GM19328 (cell line): ENCODE data around the gene LRRC45.

ENCODE experiments used
- ATAC-seq: cut with Tn5 transposase; IDR thresholded peaks from one replicate; pipeline ENCODE4 v1.9.1; 2021; ENCODE audit warnings: mild to moderate bottlenecking, moderate library complexity; ENCODE audit not compliant: unreplicated experiment

LRRC45 gene

DNA sequence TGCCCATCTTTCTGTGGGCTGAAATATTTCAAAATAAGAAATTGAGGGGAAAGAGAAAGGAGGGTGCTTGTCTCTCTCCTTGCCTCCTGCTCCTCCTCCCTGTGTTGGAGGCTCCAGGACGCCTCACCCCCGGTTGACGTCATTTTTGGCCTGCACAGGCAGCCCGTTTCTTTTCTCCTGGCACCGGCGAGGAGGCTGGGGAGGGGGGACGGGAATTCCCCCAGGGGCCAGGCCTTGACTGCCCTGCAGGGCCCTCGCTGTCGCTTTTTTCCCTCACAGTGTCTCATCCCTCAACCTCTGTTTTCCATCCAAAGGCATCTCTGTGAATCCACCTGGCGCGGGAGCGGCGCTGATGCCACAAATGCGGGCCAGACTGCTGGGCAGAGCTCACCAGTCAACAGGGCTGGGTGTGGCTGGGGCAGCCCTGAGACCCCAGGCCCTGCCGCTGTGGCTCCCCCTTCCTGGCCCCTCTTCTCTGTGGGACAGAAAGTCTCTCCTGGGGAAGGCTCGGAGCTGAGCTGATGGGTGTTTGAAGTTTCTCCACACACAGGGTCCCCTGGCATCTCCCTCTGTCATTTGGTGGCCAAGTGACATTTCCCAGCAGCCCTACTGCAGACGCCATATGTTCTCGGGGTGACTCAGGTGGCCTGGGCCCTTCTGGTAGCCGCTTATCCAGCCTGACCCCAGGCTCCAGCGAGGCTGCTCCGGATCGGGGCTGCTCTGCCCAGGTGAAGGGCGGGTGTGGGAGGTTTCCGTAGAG lies 16.5 kb upstream of the LRRC45 start:
- no peak for ATAC-seq

DNA sequence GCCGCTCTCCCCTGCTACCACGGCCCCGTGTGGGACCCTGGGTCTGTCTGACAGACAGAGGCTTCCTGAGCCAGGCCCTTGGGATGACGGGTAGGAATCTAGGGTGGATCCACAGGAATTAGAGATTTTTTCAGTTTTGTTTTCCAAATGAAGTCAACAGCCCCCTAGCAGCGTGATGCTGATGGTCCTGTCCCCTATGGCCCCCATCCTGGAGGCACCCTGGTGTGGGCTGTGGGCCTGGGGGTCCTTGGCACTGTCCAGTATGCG lies 15.9 kb upstream of the LRRC45 start:
- no peak for ATAC-seq

DNA sequence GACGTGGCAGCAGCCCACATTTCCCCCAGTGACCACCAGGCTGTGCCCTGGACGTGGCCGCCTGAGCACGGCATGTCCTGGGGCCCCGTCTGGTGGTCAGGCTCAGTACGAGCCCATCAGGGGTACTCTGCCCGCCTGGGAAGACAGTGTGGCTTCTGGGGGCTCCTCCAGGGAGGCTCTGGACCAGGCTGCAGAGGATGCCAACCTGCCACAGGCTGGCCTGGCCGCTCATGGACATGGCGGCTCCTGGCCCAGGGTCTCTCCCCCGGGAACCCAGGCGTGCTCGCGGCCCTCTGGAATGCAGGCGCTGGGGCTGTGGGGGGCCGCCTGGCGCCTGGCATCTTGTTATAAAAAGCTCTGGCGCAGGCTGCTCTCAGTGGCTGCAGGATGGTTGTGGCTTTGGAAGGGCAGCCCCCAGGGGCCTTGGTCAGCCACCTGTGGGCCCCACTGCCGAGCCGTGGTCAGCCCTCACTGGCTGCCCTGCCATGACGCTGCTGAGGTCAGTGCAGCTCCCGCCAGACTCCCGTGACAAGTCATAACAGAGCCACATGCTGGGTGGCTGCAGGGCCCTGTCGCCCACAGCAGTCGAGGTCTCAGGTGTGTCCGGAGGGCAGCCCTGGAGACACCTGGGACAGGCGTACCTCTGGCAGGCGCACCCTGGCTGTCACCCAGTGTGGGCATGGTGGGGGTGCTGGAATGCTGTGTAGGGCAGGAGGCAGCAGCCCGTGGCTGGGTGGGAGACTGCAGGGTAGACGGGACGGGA lies 15.4 kb upstream of the LRRC45 start:
- ATAC-seq: no peak

DNA sequence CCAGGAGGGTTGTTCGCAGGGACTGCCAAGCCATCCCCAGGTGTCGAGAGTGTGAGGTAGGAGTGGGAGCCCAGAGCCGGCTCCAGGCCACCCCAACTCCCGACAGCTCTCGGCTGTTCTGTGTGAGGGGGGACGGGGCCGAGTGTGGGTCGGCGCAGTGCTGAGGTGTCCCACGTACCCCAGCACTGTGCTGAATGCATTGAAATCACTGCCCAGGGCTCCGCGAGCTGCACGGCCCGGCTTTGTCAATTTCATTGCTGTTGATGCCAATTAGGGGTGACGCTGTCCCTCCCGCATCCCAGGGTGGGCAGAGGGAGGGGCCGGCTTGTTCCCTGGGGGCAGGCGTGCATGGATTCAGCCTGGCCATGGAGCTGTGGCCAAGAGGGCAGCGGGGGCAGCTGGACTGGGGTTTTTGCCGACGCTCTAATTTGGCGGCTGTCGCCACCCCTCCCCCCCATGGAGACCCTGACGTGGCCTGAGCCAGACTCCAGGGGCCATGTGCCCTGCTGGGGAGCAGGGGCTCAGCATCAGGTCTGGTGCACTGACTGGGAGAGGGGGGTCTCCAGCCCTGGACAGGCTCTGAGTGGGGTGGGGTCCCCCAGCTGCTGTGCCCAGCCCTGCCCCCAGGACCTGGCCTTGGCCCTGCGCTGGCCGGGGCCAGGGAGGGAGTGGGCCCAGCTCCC lies 14.7 kb upstream of the LRRC45 start:
- ATAC-seq: no peak

DNA sequence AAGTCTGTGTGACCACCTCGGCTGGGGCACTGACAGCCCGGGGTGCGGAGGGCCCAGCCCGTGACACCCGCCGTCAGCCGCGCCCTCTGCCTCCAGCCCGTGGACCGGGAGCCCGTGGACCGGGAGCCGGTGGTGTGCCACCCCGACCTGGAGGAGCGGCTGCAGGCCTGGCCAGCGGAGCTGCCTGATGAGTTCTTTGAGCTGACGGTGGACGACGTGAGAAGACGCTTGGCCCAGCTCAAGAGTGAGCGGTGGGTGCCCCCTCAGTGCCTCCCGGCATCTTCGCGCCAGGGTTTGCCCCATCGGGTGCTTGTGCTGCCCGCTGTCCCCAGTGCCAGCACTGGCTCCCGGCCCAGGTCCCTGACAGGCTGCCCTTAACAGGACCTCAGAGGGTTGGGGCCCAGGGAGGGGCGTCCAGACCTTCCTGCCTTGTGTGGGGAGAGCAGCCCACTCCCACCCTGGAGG lies 14.1 kb upstream of the LRRC45 start:
- no peak for ATAC-seq

DNA sequence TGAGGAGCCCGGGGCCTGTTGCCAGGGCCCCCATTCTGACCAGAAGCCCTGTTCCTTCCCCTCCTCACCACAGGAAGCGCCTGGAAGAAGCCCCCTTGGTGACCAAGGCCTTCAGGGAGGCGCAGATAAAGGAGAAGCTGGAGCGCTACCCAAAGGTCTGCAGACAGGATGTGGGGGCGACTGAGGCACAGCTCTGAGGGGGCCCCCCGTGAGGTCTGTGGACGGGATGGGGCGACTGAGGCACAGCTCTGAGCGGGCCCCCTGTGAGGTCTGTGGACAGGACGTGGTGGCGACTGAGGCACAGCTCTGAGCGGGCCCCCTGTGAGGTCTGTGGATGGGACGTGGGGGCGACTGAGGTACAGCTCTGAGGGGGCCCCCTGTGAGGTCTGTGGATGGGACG lies 13.7 kb upstream of the LRRC45 start:
- no peak for ATAC-seq

DNA sequence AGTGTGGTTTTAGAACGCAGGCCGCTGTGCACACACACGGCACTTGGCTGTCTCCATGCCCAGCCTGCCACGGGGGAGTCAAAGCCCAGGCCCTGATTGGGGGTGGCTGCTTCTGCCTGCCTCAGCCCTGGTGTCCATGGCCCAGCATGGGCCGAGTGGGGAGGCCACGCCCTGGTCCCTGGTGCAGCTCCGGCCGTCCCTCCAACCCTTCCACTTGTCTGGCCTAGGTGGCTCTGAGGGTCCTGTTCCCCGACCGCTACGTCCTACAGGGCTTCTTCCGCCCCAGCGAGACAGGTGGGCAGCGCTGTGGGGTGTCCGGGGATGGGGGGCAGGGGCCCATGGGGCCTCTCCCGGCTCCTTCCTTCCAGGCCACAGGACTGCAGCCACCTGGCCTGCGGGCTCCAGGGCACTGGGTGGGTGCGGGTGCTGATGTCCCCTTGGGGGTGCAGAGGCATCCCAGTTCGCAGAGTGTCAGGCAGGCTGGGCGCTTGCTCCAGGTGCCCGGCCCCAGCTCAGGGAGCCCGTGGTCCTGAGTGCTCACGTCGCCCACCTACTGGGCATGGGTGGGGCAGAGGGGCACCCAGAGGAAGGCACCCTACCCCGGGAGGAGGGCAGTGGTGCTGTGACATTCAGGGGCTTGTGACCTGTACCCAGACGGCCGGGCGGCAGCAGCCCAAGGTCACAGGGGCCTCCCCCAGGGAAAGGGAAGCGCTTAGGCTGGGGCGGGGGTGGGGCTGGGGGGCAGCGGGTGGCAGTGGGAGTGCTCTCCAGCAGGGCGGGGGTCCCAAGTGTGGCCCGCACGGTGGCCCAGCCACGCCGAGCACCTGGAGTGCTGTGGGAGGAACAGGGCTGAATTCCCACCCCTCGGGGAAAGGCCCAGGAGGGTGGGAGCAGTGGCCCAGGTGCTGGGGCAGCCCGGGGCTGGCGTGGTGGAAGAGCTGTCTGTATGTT lies 12.3 kb upstream of the LRRC45 start:
- no peak for ATAC-seq

DNA sequence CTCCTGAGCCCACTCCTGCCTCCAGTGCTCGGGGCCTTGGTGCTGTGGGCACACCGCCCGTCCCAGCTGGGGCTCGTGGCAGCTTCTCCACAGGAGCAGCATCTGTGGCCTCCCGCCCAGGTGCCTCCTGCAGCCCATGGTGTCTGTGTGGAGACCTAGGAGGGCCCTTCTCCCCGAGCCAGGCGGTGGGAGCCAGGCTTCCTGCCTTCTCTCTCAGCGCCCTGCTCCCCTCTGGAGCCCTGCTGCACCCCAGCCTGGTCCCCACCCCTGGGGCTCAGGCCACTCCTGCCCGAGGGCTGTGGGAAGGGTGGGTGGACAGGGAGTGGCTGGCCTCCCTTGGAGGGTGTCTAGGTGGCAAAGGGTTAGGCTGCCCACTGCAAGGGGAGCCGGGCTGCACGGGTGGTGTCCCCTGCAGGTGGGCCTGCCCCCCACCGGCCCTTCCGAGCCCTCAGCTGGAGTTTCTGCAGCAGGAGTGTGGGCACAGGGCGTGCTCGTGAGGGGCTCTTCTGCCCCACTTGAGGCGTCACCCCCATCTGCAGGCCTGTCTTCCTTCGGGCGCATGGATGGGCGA lies 11.4 kb upstream of the LRRC45 start:
- ATAC-seq: no peak

DNA sequence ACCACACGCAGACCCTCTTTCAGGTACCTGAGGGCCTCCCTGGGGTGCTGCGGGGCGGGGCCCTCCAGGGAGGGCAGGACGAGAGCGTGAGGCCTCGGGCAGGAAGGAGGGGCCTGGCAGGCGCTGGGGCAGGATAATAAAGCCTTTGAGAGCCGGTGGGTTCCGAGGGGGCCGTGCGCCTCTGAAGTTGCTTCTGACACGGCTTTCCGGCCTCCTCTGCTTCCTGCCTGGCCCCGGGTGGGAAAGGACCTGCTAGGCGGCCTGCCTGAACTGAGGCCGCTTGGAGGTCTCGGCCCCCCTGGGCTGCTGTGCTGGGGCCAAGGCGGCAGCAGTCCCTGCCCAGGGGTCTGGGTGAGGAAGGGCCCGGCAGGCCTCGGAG lies 10.9 kb upstream of the LRRC45 start:
- no peak for ATAC-seq

DNA sequence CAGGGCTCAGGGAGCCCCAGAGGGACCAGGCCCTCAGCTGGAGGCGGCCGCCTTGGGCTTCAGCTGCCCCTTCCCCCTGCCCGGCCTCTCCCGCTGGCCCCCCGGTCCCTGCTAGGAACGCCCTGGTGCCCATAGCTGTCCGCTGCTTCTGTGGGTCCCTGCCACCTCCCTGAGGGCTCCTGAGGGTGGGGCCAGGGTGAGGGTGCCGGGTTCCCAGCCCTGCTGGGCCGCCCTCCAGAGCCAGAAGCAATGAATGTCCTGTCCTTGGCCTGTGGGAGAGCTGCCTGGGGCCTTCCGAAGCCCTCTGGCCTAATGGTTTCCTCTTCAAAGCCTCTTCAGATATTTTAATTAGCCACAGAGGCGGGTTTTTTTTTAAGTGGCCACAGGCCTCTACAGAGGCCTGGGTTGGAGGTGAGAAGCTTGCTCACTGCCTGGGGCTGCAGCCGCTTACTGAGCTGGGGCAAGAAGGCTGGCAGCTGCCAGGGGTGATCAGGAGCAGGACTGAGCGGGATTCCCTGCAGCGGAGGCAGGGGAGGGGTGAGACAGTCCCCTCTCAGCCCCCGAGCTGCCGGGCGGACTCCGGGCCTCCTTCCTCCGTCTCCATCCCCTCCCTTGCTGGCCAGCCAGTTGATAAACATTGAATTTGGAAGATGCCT lies 10.3 kb upstream of the LRRC45 start:
- ATAC-seq: no peak

DNA sequence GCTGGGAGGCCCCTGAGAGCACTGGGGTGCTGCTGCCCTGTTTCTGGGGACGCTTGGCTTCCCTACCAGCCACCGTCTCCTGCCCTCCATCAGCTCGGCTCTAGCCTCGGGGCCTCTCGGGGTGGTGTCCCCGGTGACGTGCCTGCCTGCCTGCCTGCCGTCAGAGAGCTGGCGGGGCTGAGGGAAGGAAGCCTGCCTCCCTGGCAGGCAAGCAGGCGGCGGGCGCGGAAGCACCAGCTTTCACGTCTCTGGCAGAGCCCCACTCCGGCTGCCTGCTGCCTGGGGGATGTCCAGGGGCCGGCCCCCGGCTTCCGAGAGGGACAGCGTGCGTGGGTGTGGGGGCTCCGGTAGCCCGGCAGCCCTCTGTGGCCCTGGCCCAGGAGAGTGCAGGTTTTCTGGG lies 9.8 kb upstream of the LRRC45 start:
- ATAC-seq: no peak

DNA sequence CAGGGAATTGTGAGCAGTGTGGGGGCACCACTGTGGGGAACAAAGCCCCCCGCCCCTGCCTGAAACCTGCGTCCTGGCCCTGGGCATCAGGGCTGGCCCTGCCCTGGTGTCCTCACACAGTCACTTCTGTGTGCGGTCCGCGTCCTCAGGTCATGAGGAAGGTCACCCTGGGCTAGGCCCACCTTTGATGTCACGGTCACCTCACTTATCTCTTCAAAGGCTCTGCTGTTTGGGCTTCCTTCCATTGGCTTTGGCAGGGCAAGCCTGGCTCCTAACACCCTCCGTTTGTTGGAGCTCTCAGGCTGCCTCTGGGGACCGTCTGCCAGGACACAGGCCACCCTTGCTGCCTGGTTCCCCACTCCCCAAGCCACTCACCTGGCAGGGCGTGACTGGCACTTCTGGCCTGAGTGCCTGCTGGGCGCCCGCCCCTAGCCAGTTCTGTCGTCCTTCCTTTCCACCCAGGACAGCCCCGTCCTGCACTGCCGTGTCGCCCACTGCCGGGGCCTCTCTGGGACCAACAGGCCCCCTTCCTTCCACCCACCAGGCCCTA lies 9.3 kb upstream of the LRRC45 start:
- no peak for ATAC-seq

DNA sequence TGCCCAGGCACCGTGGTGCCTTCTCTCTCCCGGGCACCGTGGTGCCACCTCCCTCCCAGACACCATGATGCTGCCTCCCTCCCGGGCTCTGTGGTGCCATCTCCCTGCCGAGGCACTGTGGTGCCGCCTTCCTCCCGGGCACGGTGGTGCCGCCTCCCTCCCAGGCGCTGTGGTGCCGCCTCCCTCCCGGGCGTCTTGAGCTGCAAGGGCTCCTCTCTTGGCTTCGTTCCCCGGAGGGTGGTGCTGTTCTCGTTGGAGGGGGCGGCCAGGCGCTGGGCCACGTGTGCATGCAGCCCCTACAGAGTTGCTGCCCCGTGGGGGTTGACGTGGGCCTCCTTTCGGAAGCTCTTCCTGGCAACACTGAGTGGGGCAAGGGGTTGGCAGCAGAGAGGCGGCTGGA lies 8.7 kb upstream of the LRRC45 start:
- ATAC-seq: no peak

DNA sequence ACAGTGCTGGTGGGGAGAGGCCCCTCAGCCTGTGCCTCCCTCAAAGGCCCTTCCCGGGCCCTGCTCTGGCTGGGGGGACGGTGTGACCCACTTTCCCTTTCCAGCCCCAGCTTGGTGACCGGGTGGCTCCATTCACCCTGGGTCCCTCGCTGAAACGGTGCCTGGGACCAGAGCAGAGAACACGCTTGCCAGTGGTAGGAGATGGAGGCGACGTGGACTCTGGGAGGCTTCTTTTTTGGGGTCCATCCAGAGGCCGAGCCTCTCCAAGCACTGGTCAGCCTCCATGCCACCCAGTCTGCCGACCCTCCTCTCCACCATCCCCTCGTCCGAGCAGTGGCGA lies 8.2 kb upstream of the LRRC45 start:
- ATAC-seq: no peak

DNA sequence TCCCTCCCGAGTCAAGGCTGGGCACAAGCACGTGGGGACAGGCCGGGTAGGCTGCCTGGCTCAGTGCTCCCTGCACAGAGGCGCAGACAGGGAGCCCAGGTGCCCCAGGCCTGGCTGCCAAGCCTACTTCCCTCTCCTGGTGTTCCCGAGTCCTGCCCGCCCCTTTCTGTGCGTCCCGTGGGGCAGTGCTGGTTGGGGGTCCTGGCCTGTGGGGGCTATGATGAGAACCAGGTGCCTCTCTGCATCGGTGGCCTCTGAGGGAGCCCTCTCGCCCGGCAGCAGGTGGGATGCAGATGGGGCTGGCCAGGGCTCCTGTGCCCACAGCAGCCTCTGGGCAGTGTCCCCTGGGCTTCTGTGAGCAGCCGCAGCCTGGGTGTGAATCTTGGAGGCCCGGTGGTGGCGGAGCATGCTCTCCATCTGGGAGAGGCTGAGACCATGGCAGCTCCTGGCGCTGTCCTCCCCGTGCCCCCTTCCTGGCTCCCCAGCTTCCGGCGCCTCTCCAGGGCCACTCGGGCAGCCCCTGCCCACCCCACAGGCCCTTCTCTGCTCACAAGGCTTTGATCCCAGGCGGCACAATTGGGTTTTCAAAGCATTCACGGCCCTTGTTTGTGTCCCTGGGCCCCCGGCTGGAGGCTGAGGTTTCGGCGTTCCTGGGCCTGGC lies 7.7 kb upstream of the LRRC45 start:
- ATAC-seq: no peak

DNA sequence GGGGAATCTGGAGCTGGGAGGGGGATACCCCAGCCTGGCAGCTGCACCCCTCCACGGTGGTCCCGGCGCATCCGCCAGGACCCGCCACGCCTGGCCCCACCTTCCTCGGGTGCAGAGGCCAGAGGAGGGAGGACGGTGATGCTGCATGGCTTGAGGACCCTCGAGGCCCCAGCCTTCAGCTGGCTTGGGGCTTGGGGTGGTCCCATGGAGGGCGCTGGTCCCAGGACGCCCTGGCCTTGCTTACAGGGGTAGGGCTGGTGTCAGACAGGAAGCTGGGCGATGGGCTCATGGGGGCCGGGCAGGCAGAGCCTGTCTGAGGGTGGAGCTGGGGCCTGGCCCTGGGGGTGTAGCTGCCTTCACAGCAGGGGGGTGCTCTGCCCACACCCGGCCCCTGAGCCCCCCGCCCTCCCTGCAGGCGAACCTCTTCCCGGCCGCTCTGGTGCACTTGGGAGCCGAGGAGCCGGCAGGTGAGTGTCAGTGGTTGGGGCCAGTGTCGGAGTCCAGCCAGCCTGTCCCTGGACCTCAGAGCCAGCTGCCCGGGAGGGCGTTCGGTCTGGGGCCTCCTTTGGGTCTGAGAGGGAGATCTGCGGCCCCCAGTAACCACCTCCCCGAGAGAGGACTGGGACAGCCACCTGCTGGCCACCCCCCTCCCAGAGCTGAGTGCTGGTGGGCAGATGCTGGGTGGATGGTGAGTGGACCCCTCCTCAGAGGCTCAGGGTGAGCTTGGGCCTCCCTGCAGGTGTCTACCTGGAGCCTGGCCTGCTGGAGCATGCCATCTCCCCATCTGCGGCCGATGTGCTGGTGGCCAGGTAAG lies 6.8 kb upstream of the LRRC45 start:
- no peak for ATAC-seq

DNA sequence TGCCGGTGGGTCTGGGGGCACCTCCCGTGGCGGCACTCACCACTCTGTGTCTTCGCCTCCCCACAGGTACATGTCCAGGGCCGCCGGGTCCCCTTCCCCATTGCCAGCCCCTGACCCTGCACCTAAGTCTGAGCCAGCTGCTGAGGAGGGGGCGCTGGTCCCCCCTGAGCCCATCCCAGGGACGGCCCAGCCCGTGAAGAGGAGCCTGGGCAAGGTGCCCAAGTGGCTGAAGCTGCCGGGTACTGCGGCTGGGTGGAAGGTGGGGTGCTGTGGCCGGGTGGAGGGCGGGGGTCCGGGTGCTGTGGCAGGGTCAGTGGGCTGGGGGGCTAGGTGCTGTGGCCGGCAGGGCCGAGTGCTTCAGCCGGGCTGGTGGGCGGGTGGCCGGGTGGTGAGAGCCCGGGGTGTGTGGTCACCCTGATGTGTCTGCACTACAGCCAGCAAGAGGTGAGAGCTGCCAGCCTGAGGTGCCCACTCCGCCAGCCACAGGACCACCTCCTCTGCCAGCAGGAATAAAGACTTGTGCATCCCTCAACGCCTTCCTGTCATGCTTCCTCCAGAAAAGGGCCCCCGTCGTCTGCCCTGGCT lies 6.1 kb upstream of the LRRC45 start:
- ATAC-seq: no peak

DNA sequence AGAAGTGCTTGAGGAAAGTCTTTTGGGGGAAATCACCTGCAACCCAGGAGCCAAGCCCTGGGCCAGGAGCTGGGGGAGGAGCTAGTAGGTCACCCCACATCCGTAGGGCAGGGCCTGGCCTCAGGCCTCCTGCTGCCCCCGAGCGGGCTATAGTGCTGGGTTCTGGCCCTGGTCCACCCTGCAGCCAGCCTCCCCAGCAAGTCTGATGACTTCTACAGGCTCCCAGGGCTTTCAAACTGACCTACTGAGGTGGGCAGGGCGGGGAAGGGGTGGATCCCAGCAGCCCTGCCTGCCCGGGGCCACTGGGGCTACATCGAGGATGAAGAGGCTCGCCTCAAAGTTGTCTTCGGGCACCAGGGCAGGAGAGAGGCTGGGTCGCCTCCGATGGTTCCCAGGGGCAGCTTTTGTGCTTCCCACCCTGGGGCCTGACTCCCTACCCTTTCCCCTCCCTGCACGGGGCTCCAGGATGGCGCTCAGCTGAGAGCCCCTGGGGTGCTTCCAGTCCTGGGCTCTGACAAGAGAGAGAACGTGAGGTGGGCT lies 5.4 kb upstream of the LRRC45 start:
- no peak for ATAC-seq
